HEK293 (cell line): ENCODE results near the gene CHERP.

Experiments used
- BCL11B ChIP-seq: fragments of 450-650 bp; formaldehyde crosslinking; IDR thresholded peaks from 2 replicates; pipeline ENCODE4 v1.5.1; 2016; ENCODE audit warnings: low read depth, missing biosample characterization, missing genetic modification characterization
- FEZF1 ChIP-seq: fragments of 450-650 bp; formaldehyde crosslinking; IDR thresholded peaks from 2 replicates; pipeline ENCODE4 v1.5.1; 2016; ENCODE audit warnings: missing biosample characterization, missing genetic modification characterization
- GFI1B ChIP-seq: fragments of 450-650 bp; formaldehyde crosslinking; IDR thresholded peaks from 2 replicates; pipeline ENCODE4 v1.5.1; 2016; ENCODE audit warnings: missing biosample characterization, missing genetic modification characterization
- HIC1 ChIP-seq: fragments of 450-650 bp; formaldehyde crosslinking; IDR thresholded peaks from 2 replicates; pipeline ENCODE4 v1.5.1; 2016; ENCODE audit warnings: missing biosample characterization, missing genetic modification characterization
- MEIS1 ChIP-seq: sonication (generic); formaldehyde crosslinking; IDR thresholded peaks from 2 replicates; pipeline ENCODE4 v1.8.1; 2022; ENCODE audit warnings: missing genetic modification reagents, mild to moderate bottlenecking, borderline replicate concordance
- OSR2 ChIP-seq: fragments of 450-650 bp; formaldehyde crosslinking; IDR thresholded peaks from 2 replicates; pipeline ENCODE4 v1.5.1; 2016; ENCODE audit warnings: missing biosample characterization, missing genetic modification characterization
- REPIN1 ChIP-seq: fragments of 450-650 bp; formaldehyde crosslinking; IDR thresholded peaks from 2 replicates; pipeline ENCODE4 v1.5.1; 2017; ENCODE audit warnings: missing biosample characterization, missing genetic modification characterization, low read depth
- SALL2 ChIP-seq: fragments of 450-650 bp; formaldehyde crosslinking; IDR thresholded peaks from 2 replicates; pipeline ENCODE4 v1.5.0; 2017; ENCODE audit warnings: missing biosample characterization, mild to moderate bottlenecking, missing genetic modification characterization, borderline replicate concordance
- SCRT2 ChIP-seq: fragments of 450-650 bp; formaldehyde crosslinking; IDR thresholded peaks from 2 replicates; pipeline ENCODE4 v1.5.1; 2016; ENCODE audit warnings: missing biosample characterization, missing genetic modification characterization
- ZBTB1 ChIP-seq: fragments of 450-650 bp; formaldehyde crosslinking; IDR thresholded peaks from 2 replicates; pipeline ENCODE4 v1.5.1; 2016; ENCODE audit warnings: missing biosample characterization, missing genetic modification characterization
- ZBTB17 ChIP-seq: fragments of 450-650 bp; formaldehyde crosslinking; IDR thresholded peaks from 2 replicates; pipeline ENCODE4 v1.5.1; 2016; ENCODE audit warnings: missing biosample characterization, missing genetic modification characterization
- ZBTB8A ChIP-seq: fragments of 450-650 bp; formaldehyde crosslinking; IDR thresholded peaks from 2 replicates; pipeline ENCODE4 v1.5.1; 2016; ENCODE audit warnings: missing biosample characterization, missing genetic modification characterization
- ZNF133 ChIP-seq: fragments of 450-650 bp; formaldehyde crosslinking; IDR thresholded peaks from 2 replicates; pipeline ENCODE4 v1.5.1; 2016; ENCODE audit warnings: missing biosample characterization, missing genetic modification characterization
- ZNF148 ChIP-seq: fragments of 450-650 bp; formaldehyde crosslinking; IDR thresholded peaks from 2 replicates; pipeline ENCODE4 v1.5.0; 2017; ENCODE audit warnings: missing biosample characterization, missing genetic modification characterization, borderline replicate concordance
- ZNF16 ChIP-seq: fragments of 450-650 bp; formaldehyde crosslinking; IDR thresholded peaks from 2 replicates; pipeline ENCODE4 v1.5.1; 2016; ENCODE audit warnings: low read depth, missing biosample characterization, missing genetic modification characterization
- ZNF174 ChIP-seq: fragments of 450-650 bp; formaldehyde crosslinking; IDR thresholded peaks from 2 replicates; pipeline ENCODE4 v1.5.0; 2017; ENCODE audit warnings: missing biosample characterization, mild to moderate bottlenecking, missing genetic modification characterization
- ZNF175 ChIP-seq: fragments of 450-650 bp; formaldehyde crosslinking; IDR thresholded peaks from 2 replicates; pipeline ENCODE4 v1.5.1; 2016; ENCODE audit warnings: missing biosample characterization, missing genetic modification characterization
- ZNF18 ChIP-seq: fragments of 450-650 bp; formaldehyde crosslinking; IDR thresholded peaks from 2 replicates; pipeline ENCODE4 v1.5.1; 2016; ENCODE audit warnings: missing biosample characterization, missing genetic modification characterization
- ZNF19 ChIP-seq: fragments of 450-650 bp; formaldehyde crosslinking; IDR thresholded peaks from 2 replicates; pipeline ENCODE4; 2016; ENCODE audit warnings: missing biosample characterization, missing genetic modification characterization, low read depth
- ZNF248 ChIP-seq: fragments of 450-650 bp; formaldehyde crosslinking; IDR thresholded peaks from 2 replicates; pipeline ENCODE4 v1.5.1; 2017; ENCODE audit warnings: missing biosample characterization, missing genetic modification characterization
- ZNF274 ChIP-seq, 2 experiments: fragments of 200-500 bp in 1 of 2; fragments of 450-650 bp in 1 of 2; sonication (Bioruptor generic) in 1 of 2; formaldehyde crosslinking in 1 of 2; IDR thresholded peaks; 2 replicates each; pipeline versions ENCODE4 v1.5.1 to v1.6.1; 2014 to 2016; ENCODE audit warnings: borderline replicate concordance in 1 of 2, inconsistent platforms in 1 of 2, low read length in 1 of 2, missing biosample characterization in 1 of 2, missing genetic modification characterization in 1 of 2
- ZNF354C ChIP-seq: fragments of 450-650 bp; formaldehyde crosslinking; IDR thresholded peaks from 2 replicates; pipeline ENCODE4 v1.5.1; 2016; ENCODE audit warnings: missing biosample characterization, missing genetic modification characterization, low read depth, borderline replicate concordance
- ZNF423 ChIP-seq: fragments of 450-650 bp; formaldehyde crosslinking; IDR thresholded peaks from 2 replicates; pipeline ENCODE4 v1.5.1; 2016; ENCODE audit warnings: missing biosample characterization, missing genetic modification characterization
- ZNF433 ChIP-seq: fragments of 450-650 bp; formaldehyde crosslinking; IDR thresholded peaks from 2 replicates; pipeline ENCODE4 v1.5.1; 2016; ENCODE audit warnings: missing biosample characterization, missing genetic modification characterization, low read depth
- ZNF514 ChIP-seq: fragments of 450-650 bp; formaldehyde crosslinking; IDR thresholded peaks from 2 replicates; pipeline ENCODE4 v1.5.1; 2016; ENCODE audit warnings: missing biosample characterization, missing genetic modification characterization
- ZNF555 ChIP-seq: fragments of 450-650 bp; formaldehyde crosslinking; conservative IDR thresholded peaks from 2 replicates; pipeline ENCODE4 v1.5.1; 2017; ENCODE audit warnings: missing biosample characterization, mild to moderate bottlenecking, missing genetic modification characterization, inconsistent platforms
- ZNF610 ChIP-seq: fragments of 450-650 bp; formaldehyde crosslinking; IDR thresholded peaks from 2 replicates; pipeline ENCODE4 v1.5.1; 2016; ENCODE audit warnings: missing biosample characterization, missing genetic modification characterization, borderline replicate concordance
- ZNF621 ChIP-seq: fragments of 450-650 bp; formaldehyde crosslinking; IDR thresholded peaks from 2 replicates; pipeline ENCODE4 v1.5.1; 2017; ENCODE audit warnings: missing biosample characterization, missing genetic modification characterization
- ZNF645 ChIP-seq: fragments of 450-650 bp; formaldehyde crosslinking; IDR thresholded peaks from 2 replicates; pipeline ENCODE4; 2016; ENCODE audit warnings: missing biosample characterization, missing genetic modification characterization
- ZNF670 ChIP-seq: fragments of 450-650 bp; formaldehyde crosslinking; IDR thresholded peaks from 2 replicates; pipeline ENCODE4 v1.5.1; 2016; ENCODE audit warnings: missing biosample characterization, missing genetic modification characterization, low read depth
- ZNF76 ChIP-seq: fragments of 450-650 bp; formaldehyde crosslinking; IDR thresholded peaks from 2 replicates; pipeline ENCODE4; 2016; ENCODE audit warnings: low read depth, missing biosample characterization, missing genetic modification characterization, borderline replicate concordance
- ZNF768 ChIP-seq: fragments of 450-650 bp; formaldehyde crosslinking; IDR thresholded peaks from 2 replicates; pipeline ENCODE4 v1.5.1; 2018; ENCODE audit warnings: missing biosample characterization, mild to moderate bottlenecking, missing genetic modification characterization
- ZXDB ChIP-seq: fragments of 450-650 bp; formaldehyde crosslinking; IDR thresholded peaks from 2 replicates; pipeline ENCODE4 v1.5.1; 2016; ENCODE audit warnings: missing biosample characterization, missing genetic modification characterization

The CHERP gene

GRCh38 chr19:16495982-16496612, 46.1 kb downstream of the CHERP start, which contains the start of the genes C19orf44 and CALR3 (continued):
- TF ChIP-seq ZNF610 (0 out of 2 replicates have a peak, but pooled peaks have one; percentile 20), ZNF248 (tag by site-specific recombination) (no peak), ZNF621 (tag by site-specific recombination) (no peak), ZNF18 (tag by site-specific recombination) (no peak), ZNF768 (tag by site-specific recombination) (no peak), ZNF423 (tag by site-specific recombination) (no peak), ZNF133 (tag by site-specific recombination) (no peak), SALL2 (tag by site-specific recombination) (no peak), SCRT2 (no peak), ZNF148 (tag by site-specific recombination) (no peak), ZNF174 (no peak), ZNF354C (tag by site-specific recombination) (no peak), REPIN1 (tag by site-specific recombination) (no peak), ZNF645 (tag by site-specific recombination) (no peak), MEIS1 (no peak), ZNF76 (tag by site-specific recombination) (peak; percentile 100), ZNF19 (no peak), GFI1B (no peak), ZNF433 (tag by site-specific recombination) (no peak), ZBTB8A (tag by site-specific recombination) (peak; percentile 49), ZNF555 (tag by site-specific recombination) (no peak), ZNF514 (tag by site-specific recombination) (no peak), ZNF274 (IDR thresholded peaks at IDR 0.05; ENCODE audit: low read length) (no peak), ZNF274 (tag by site-specific recombination; IDR thresholded peaks at IDR 0.05; ENCODE audit: borderline replicate concordance) (no peak), ZBTB1 (tag by site-specific recombination) (no peak), BCL11B (tag by site-specific recombination) (peak; percentile 68; the same call in 1 of the 2 replicates), FEZF1 (tag by site-specific recombination) (no peak), OSR2 (tag by site-specific recombination) (no peak), ZNF175 (no peak), HIC1 (tag by site-specific recombination) (no peak), ZXDB (tag by site-specific recombination) (peak; percentile 84), ZBTB17 (tag by site-specific recombination) (peak; percentile 85), ZNF16 (no peak), ZNF670 (no peak)
